Astrocyte (in vitro differentiated cells and primary cell): ENCODE data around the gene C19orf12.

Source experiments
- CTCF ChIP-seq: IDR thresholded peaks from 2 replicates; pipeline ENCODE4 v1.5.1; 2011; ENCODE audit warnings: low read depth, mild to moderate bottlenecking, inconsistent platforms, low read length, moderate library complexity; ENCODE audit not compliant: insufficient read depth
- EZH2 ChIP-seq: IDR thresholded peaks from 2 replicates; pipeline ENCODE4 v1.6.1; 2012; ENCODE audit warnings: mild to moderate bottlenecking, low read length, inconsistent platforms; ENCODE audit not compliant: insufficient read depth

DNA sequence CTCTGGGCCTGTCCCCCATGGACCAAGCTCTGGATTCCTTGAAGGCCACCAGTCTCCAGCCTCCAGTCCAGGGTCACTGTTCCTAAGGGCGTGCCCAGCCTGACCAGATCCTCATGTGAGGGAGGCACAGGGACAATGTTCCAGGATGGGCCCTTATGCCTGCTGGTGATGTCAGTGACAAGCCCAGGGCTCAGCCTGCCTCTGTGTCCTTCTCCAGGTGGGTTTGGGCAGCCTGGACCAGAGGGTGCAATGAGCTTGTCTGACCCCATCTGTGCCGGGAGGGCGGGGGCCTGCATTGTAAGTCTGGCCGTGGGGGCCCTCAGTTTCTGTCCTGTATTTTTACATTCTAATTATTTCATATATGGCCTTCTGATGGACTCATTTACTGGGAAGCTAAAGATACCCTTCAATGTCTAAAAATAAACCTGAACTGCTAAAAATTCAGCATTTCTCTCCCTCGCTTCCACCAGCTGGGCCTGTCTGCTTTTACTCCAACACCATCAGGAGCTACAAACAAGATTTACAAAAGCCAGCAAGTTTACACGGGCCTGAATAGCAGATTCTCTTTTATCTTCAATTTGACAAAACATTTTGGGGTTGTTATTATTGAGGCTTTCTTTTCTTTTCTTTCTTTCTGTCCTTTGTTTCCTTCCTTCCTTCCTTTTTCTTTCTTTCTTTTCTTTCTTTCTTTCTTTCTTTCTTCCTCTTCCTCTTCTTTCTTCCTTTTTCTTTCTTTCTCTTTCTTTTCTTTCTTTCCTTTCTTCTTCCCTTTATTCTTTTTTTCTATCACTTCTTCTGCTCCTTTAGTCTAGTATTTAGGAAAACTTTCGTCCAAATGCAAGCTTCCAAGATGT is 34.2 kb upstream of the C19orf12 start:
- TF ChIP-seq EZH2 (no peak), CTCF (no peak)
